NT2/D1 (cell line): ENCODE results near the gene LRRC3.

Experiments used
- DNase-seq: peaks from one replicate; pipeline ENCODE4 v3.0.0-alpha.2; 2011; ENCODE audit warnings: low read depth, low spot score
- H3K27me3 ChIP-seq: 2 replicates; pipeline ENCODE4 v1.6.0; 2011; ENCODE audit warnings: mild to moderate bottlenecking; ENCODE audit not compliant: insufficient read length, insufficient read depth
- H3K36me3 ChIP-seq: 2 replicates; pipeline ENCODE4 v1.6.1; 2011; ENCODE audit warnings: mild to moderate bottlenecking, low read length, mixed read lengths; ENCODE audit not compliant: insufficient read depth, insufficient read length
- H3K4me1 ChIP-seq: 2 replicates; pipeline ENCODE4 v1.5.1; 2011; ENCODE audit not compliant: insufficient read depth, insufficient read length
- H3K4me3 ChIP-seq: 2 replicates; pipeline ENCODE4 v1.5.1; 2011; ENCODE audit warnings: low read depth; ENCODE audit not compliant: insufficient read length
- H3K9ac ChIP-seq: 2 replicates; pipeline ENCODE4 v1.6.0; 2011; ENCODE audit warnings: low read depth; ENCODE audit not compliant: insufficient read length
- H3K9me3 ChIP-seq: 2 replicates; pipeline ENCODE4 v1.5.1; 2011; ENCODE audit warnings: mild to moderate bottlenecking, low read length; ENCODE audit not compliant: insufficient read depth
- SUZ12 ChIP-seq: IDR thresholded peaks from 2 replicates; pipeline ENCODE4 v1.6.1; 2011; ENCODE audit not compliant: insufficient read length, insufficient read depth; ENCODE audit errors: extremely low read depth
- YY1 ChIP-seq: IDR thresholded peaks from 2 replicates; pipeline ENCODE4 v1.6.1; 2011; ENCODE audit not compliant: insufficient read length, insufficient read depth
- ZNF274 ChIP-seq: IDR thresholded peaks from 2 replicates; pipeline ENCODE4 v1.6.1; 2011; ENCODE audit warnings: mild to moderate bottlenecking, low read depth, low read length

Gene LRRC3

DNA sequence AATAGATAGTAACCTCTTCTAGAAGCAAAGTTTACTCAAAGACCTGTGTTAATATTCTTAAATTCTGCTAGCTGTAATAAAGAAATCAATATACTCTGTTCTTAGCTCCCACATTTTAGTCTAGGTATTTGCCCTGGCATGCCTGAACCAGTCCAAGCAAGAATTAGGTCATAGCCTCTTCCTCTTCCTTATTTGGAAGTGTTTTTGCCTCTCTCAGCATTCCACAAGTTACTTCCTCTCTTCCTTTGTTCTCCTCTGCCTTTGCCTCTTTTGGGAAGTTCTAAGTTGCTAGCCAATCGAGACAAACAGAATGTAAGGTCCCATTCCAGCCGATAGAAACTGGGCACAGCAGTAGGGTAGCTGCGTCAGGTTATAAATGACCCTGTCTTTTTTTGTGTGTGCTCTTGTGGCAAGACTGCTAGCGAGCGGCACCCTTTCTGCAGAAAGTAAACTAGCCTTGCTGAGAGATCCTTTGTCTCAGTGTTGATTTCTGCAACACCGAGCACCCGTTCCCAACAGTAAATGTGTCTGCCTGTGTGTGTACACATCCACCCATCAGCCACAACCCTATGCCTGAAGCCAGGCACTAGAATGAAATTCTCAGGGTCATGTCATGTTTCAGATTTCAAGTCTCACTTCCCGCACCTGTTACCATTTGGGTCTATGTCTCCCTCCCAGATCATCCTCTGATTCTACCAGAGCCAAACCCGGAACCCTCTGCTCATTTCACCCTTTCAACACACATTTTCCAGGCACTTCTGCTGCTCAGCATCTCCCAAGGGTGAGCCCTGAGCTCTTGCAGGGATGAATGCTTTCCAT, 37.5 kb downstream of the LRRC3 start:
- TF ChIP-seq YY1 (no peak), SUZ12 (no peak), ZNF274 (no peak)
- peaks cover 67% of the 10 kb centered on the region for H3K9me3 ChIP-seq
- H3K36me3 ChIP-seq = no peaks in the 10 kb centered on the region
- no peaks in the 10 kb centered on the region for H3K27me3 ChIP-seq
- no peak overlapping the region for H3K4me3 ChIP-seq
- no peak overlapping the region for H3K9ac ChIP-seq
- DNase-seq = no peak
- peaks cover 8% of the 10 kb centered on the region for H3K4me1 ChIP-seq

GRCh38 chr21:44494418-44494817, 39.1 kb downstream of the LRRC3 start:
- no peaks in the 10 kb centered on the region for H3K36me3 ChIP-seq
- H3K27me3 ChIP-seq = no peaks in the 10 kb centered on the region
- peaks cover 8% of the 10 kb centered on the region for H3K4me1 ChIP-seq
- H3K4me3 ChIP-seq = no peak overlapping the region
- TF ChIP-seq ZNF274 (no peak), YY1 (no peak)
- no peak for DNase-seq
- H3K9me3 ChIP-seq = peaks cover 51% of the 10 kb centered on the region
- no peak overlapping the region for H3K9ac ChIP-seq

DNA sequence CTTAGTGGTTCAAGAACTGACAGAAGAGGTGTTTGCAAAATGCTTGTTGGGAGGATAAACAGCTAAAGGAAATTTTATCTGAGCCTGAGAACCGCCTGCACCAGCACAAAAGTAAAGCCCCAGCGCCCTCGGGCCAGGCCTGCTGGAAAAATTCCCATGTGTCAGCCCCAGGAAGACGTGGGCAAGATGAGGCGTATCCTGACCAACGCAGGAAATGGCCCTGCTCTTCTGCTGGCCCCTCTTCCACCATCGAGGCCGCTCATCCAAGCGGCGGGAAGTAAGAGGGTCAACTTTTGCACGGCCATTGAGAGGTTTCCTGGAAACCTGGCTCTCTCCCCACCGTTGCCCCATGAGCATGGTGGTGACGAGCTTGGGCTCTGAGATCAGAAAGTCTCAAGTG, 39.6 kb downstream of the LRRC3 start:
- peaks cover 48% of the 10 kb centered on the region for H3K9me3 ChIP-seq
- peaks cover 8% of the 10 kb centered on the region for H3K4me1 ChIP-seq
- H3K4me3 ChIP-seq = no peak overlapping the region
- no peaks in the 10 kb centered on the region for H3K36me3 ChIP-seq
- TF ChIP-seq SUZ12 (no peak), ZNF274 (no peak)
- H3K9ac ChIP-seq = no peak overlapping the region
- no peak for DNase-seq
- no peaks in the 10 kb centered on the region for H3K27me3 ChIP-seq

DNA sequence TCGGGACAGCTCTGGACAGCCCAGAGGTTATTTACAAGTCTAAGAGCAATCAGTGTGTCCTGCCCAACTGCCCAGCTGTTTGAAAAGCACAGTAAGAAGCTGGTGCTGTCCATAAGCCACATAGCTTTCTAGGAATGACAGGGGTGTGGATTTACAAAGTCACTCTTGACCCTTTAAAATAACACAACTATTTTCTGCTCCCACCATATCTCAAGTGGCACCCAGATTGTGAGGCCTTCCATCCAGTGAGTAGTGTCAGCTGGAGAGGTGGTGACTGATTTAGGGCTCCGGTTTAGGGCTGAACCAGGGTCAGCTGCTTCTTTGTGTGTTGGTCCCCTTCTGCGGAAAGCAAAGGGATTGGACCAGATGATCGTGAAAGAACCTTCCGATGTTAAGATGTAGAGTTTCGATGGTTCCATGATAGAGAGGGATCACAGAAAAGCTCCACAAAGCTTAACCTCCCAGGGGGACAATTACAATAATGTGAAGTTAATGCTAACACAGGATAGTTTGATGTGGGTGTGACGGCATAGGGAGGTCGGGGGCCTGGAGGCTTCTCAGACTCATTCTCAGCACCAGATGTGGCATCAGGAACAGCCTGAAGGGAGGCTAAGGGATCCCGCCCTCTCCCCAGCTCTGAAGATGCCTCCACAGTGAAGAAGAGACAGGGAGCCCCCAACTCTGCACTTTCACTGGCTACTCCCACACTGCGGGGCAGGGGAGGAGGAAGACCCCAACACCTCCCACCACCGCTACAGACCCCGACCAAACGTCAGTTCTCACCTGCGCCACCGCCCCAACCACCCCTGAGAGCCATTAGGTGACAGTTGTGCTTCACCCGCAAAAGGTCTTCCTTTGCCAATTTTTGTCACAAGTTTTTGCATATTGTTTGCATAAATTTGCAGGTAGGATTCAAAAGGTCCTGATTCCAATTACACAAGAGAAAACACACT, 40.6 kb downstream of the LRRC3 start:
- Histone ChIP-seq H3K4me1 (peaks cover 8% of the 10 kb centered on the region), H3K27me3 (no peaks in the 10 kb centered on the region), H3K9me3 (peaks cover 39% of the 10 kb centered on the region), H3K9ac (no peak overlapping the region), H3K4me3 (no peak overlapping the region), H3K36me3 (no peaks in the 10 kb centered on the region)
- no peak for TF ChIP-seq ZNF274
- no peak for TF ChIP-seq YY1
- no peak for TF ChIP-seq SUZ12
- DNase-seq = no peak

GRCh38 chr21:44496564-44497550, 41.5 kb downstream of the LRRC3 start:
- TF ChIP-seq YY1 = no peak
- no peak for TF ChIP-seq SUZ12
- no peak for TF ChIP-seq ZNF274
- H3K27me3 ChIP-seq = no peaks in the 10 kb centered on the region
- no peak for DNase-seq

DNA sequence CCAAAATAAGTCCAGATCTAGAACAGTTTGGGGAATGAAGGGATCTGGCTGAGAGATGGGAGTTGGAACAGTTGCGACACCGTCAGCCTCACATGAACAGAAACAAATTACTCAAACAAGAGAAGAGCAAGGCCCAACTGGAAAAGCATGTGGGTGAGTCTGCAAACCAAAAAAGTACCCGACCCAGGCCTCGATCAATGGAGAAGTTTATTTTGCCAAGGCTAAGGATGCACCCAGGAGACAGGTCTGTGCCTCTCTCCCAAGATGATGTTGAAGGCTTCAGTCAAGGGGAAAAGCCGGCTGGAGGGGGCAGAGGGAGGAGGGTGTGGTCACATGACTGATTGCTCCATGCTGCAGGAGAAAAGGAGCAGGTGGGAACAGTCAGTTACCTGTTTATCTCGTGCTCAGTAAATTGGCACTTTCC, 42.4 kb downstream of the LRRC3 start:
- DNase-seq = no peak
- no peak for TF ChIP-seq SUZ12
- TF ChIP-seq YY1 = no peak
- TF ChIP-seq ZNF274 = no peak
- H3K9ac ChIP-seq = no peak overlapping the region
- H3K4me1 ChIP-seq = peaks cover 8% of the 10 kb centered on the region
- H3K36me3 ChIP-seq = no peaks in the 10 kb centered on the region
- no peak overlapping the region for H3K4me3 ChIP-seq
- no peaks in the 10 kb centered on the region for H3K27me3 ChIP-seq
- peaks cover 21% of the 10 kb centered on the region for H3K9me3 ChIP-seq

More at GRCh38 chr21:44496564-44497550, 41.5 kb downstream of the LRRC3 start:
- H3K4me1 ChIP-seq = peaks cover 8% of the 10 kb centered on the region
- no peak overlapping the region for H3K4me3 ChIP-seq
- no peaks in the 10 kb centered on the region for H3K36me3 ChIP-seq
- no peak overlapping the region for H3K9ac ChIP-seq
- peaks cover 29% of the 10 kb centered on the region for H3K9me3 ChIP-seq
